BJ (cell line): Measurements from ENCODE around the gene HBE1. TPM values are rescaled to one million over a fixed set of nuclear protein-coding genes. Genes with fewer than 3 reads are reported as not detected.

Experiments
- CTCF ChIA-PET: fragments of 350-600 bp; formaldehyde crosslinking; extraction: SDS; loops from one replicate; lab custom pipeline; 2021; ENCODE audit warnings: antibody characterized with exemption, inconsistent platforms; lab: Yijun Ruan, JAX
- POLR2A ChIA-PET: fragments of 300-600 bp; sonication (Branson Sonifier 250); formaldehyde crosslinking; extraction: SDS; loops from one replicate; lab custom pipeline; 2021; ENCODE audit warnings: antibody characterized with exemption; lab: Charles Lee
- DNase-seq: peaks from one replicate; pipeline ENCODE4 v3.0.0-alpha.2; 2011; ENCODE audit warnings: low read depth
- H3K27me3 ChIP-seq: 2 replicates; pipeline ENCODE4 v1.6.0; 2011; ENCODE audit warnings: low read length; ENCODE audit not compliant: control insufficient read depth, insufficient read depth
- H3K36me3 ChIP-seq: 2 replicates; pipeline ENCODE4 v1.5.1; 2011; ENCODE audit warnings: low read length; ENCODE audit not compliant: control insufficient read depth, insufficient read depth
- H3K4me3 ChIP-seq: 2 replicates; pipeline ENCODE4 v1.5.1; 2011; ENCODE audit warnings: low read depth, mild to moderate bottlenecking, control low read depth, low read length
- CTCF ChIP-seq: IDR thresholded peaks from 2 replicates; pipeline ENCODE4 v1.5.1; 2011; ENCODE audit warnings: low read depth, mild to moderate bottlenecking, control low read depth, inconsistent platforms, low read length, moderate library complexity; ENCODE audit not compliant: insufficient read depth
- polyA plus RNA-seq: library from polyadenylated mRNA; depleted of rRNA; stranded (reverse); fragments of >200 nt; gene quantifications from 2 replicates; pipeline ENCODE4 v1.2.3, GENCODE V29; 2011

HBE1 gene
- polyA plus RNA-seq, 1 experiment = not detected

GRCh38 chr11:5275369-5276110, 5.8 kb upstream of the HBE1 start:
- no peak overlapping the region for H3K4me3 ChIP-seq
- ChIA-PET CTCF (interaction anchor here (0.9 kb wide), 1 partner anchor 15 kb away, joined by 3 read pairs; no protein-coding TSS in a partner anchor), POLR2A (no interaction called here)
- no peaks in the 10 kb centered on the region for H3K27me3 ChIP-seq
- TF ChIP-seq CTCF = no peak
- no peak for DNase-seq
- no peaks in the 10 kb centered on the region for H3K36me3 ChIP-seq

- DNase-seq = no peak
- ChIA-PET POLR2A (no interaction called here), CTCF (no interaction called here)
- TF ChIP-seq CTCF = no peak
- Histone ChIP-seq H3K36me3 (no peaks in the 10 kb centered on the region), H3K27me3 (no peaks in the 10 kb centered on the region), H3K4me3 (no peak overlapping the region)
These were observed 4.7 kb upstream of the HBE1 start for GRCh38 chr11:5274395-5274794.

GRCh38 chr11:5272395-5273017, 2.8 kb upstream of the HBE1 start:
- H3K27me3 ChIP-seq = no peaks in the 10 kb centered on the region

GRCh38 chr11:5267033-5267563, 2.6 kb downstream of the HBE1 start:
- Histone ChIP-seq H3K27me3 (no peaks in the 10 kb centered on the region), H3K36me3 (no peaks in the 10 kb centered on the region), H3K4me3 (no peak overlapping the region)
- POLR2A ChIA-PET = no interaction called here
- CTCF ChIA-PET = no interaction called here
- DNase-seq = no peak
- no peak for TF ChIP-seq CTCF

More at GRCh38 chr11:5272395-5273017, 2.8 kb upstream of the HBE1 start:
- no peak for TF ChIP-seq CTCF
- ChIA-PET POLR2A (no interaction called here), CTCF (no interaction called here)
- DNase-seq = no peak
- no peak overlapping the region for H3K4me3 ChIP-seq
- H3K36me3 ChIP-seq = no peaks in the 10 kb centered on the region

- ChIA-PET POLR2A (no interaction called here), CTCF (no interaction called here)
- DNase-seq = no peak
- Histone ChIP-seq H3K4me3 (no peak overlapping the region), H3K36me3 (no peaks in the 10 kb centered on the region), H3K27me3 (no peaks in the 10 kb centered on the region)
- no peak for TF ChIP-seq CTCF
These were observed 3.1 kb downstream of the HBE1 start for GRCh38 chr11:5266609-5267008.
